Coronary artery (tissue), 2 donors: Measurements from ENCODE around the gene CD8B.

Experiments
- DNase-seq: peaks from one replicate; pipeline ENCODE4 v3.0.0-alpha.2; 2017; ENCODE audit warnings: low spot score
- H3K27ac ChIP-seq, 2 donors: fragments of 200-600 bp; sonication (generic); one replicate each; pipeline ENCODE4 v1.5.1; 2016 to 2019
- H3K4me3 ChIP-seq: fragments of 200-600 bp; sonication (generic); 2 replicates; pipeline ENCODE4 v1.5.1; 2016; ENCODE audit warnings: mild to moderate bottlenecking, moderate library complexity
- TF ChIP-seq, protein P1 (sequence below): fragments of 200-600 bp; sonication (generic); IDR thresholded peaks from one replicate; pipeline ENCODE4 v1.5.1; 2019; ENCODE audit warnings: antibody characterized with exemption

The CD8B gene

DNA sequence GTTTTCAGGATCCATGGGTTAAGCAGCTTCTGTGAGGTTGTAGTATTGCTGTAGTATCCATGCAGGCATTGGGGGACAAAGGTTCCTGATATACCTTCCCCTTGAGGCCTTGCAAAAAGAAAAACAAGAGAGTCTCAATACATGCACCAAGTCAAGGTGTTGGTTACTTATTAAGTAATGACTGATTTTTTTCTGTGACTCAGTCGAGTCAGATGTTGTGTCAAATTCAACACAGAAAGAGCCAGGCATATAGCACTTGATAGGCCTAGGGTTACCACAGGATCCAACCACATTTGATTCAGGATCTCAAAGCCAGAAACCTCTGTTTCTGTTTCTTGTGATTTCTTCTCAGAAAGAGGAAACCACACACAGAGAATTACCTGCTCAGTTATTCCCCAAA is 46.1 kb downstream of the CD8B start:
- Histone ChIP-seq H3K4me3 (no peak overlapping the region), H3K27ac (no peak overlapping the region)
- DNase-seq = no peak
- TF ChIP-seq, protein P1, sequence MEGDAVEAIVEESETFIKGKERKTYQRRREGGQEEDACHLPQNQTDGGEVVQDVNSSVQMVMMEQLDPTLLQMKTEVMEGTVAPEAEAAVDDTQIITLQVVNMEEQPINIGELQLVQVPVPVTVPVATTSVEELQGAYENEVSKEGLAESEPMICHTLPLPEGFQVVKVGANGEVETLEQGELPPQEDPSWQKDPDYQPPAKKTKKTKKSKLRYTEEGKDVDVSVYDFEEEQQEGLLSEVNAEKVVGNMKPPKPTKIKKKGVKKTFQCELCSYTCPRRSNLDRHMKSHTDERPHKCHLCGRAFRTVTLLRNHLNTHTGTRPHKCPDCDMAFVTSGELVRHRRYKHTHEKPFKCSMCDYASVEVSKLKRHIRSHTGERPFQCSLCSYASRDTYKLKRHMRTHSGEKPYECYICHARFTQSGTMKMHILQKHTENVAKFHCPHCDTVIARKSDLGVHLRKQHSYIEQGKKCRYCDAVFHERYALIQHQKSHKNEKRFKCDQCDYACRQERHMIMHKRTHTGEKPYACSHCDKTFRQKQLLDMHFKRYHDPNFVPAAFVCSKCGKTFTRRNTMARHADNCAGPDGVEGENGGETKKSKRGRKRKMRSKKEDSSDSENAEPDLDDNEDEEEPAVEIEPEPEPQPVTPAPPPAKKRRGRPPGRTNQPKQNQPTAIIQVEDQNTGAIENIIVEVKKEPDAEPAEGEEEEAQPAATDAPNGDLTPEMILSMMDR = no peak

DNA sequence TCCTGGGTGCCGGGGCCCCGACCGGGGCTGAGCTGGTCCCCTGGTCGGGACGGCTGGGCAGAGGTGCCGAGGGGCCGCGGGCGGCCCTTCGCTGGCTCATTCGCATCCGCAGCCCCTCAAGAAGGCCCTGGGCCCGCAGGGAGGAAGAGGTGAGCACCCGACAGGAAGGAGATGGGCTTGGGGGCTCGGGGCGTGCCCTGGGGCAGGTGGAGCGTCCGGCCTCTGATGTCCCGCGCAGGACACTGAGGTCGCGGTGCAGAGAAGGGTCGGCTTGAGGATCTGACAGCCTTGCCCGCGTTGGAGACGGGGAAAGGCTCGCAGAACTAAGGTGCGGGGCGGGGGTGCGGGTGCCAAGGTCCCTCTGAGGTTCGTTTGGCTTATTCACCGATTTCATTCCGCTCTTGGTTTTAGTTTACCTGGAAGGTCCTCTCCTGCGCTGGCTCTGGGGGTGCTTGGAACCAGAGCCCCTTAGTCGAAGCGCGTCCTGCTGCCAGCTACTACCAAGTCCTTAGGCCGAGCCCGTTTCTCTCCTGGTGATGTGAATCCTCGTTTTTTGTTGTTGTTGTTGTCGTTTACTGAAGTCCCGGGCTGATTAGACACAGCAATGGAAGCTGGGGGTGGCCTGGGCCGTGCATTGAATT is 52.1 kb downstream of the CD8B start:
- no peak overlapping the region for H3K27ac ChIP-seq
- no peak for DNase-seq

DNA sequence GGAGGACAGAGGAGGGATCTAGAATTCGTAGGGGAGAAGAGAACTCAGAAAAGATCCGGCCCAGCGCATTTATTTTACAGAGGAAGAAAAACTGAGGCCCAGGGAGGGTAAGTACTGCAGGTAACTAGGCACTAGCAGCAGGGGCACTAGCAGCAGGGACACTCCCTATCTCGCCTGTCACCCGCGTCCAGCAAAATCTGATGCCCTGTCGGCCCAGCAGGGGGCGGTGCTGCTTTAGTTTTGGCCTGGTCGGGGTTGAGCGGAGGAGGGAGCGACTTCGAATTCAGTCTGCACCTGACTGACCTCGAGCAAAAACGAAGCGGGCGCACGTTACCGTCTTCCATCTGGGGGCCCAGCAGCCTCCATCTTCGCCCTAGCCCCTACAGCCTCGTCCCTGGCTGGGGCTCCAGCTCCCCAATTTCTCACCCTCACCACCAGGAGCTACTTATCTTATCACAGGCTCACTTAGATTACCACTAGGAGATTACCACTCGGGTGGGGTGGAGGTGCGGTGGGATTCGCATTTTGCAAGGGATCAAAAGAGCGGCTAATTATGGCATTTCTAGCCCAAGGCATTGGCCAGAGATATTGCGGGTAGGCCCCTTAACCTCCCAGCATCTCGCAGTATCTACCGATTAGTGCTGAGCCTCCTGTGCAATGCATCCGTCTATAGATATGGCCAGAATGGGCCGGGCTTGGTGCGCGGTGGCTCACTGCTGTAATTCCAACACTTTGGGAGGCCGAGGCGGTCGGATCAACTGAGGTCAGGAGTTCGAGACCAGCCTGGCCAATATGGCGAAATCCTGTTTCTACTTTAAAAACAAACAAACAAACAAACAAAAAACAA is 53.1 kb downstream of the CD8B start:
- peak; percentile 90 for DNase-seq
- no peak overlapping the region for H3K27ac ChIP-seq
- TF ChIP-seq, protein P1 = peak; percentile 88
- H3K4me3 ChIP-seq = peak overlapping the region; percentile 64

More for the DNA sequence above, 52.1 kb downstream of the CD8B start:
- no peak overlapping the region for H3K4me3 ChIP-seq
- TF ChIP-seq, protein P1 = no peak

DNA sequence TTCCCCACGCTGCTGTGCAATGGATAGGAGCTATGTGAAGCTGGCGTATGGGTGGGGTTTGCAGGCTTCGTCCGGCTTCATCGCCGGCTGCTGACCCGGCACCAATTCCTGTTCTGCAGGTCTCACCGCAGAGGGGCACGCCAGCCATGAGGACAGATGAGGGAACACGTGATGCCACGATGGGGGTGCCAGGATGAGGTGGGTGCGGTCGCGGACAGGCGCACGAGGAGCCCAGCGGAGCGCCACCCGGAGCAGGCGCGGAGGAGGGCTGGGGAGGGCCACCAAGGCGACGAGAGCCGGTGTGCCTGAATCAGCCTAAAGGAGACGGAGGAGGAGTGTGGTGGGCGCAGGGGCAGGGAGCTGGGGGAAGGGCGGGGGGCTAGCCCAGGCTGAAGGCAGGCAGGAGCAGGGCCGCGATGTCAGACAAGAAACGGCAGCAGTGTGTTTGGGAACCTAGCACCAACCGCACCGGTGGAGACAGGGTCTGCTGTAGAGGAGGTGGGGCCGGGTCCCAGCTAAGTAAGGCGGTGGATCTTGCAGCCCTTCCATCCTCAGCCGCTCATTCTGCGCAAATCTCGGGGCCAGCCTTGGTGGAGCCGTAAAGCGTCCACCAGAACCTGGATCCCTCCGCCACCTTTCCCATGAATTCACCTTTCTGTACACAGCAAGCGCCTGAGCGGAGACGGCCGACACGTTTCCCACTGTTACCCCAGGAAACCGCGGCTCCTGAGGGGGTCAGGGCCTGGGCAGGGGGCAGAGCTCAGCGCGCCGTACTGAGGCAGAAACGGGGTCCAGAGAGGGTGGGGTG is 54.0 kb downstream of the CD8B start:
- Histone ChIP-seq H3K4me3 (peak overlapping the region; percentile 64), H3K27ac (no peak overlapping the region)
- no peak for DNase-seq
- TF ChIP-seq, protein P1 = no peak

DNA sequence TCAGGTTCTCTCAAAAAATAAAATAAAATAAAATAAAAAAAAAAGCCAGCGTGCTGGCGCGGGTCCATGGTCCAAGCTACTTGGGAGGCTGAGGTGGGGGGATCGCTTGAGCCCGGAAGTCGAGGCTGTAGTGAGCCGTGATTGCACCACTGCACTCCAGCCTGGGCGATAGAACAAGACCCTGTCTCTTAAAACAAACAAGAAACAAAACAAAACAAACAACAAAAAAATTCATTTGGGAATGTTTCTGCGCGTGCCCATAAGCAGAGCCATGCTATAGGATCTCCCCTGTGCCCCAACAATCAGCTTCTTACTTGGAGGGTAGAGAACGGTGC is 54.6 kb downstream of the CD8B start:
- TF ChIP-seq, protein P1 = no peak
- Histone ChIP-seq H3K4me3 (peak overlapping the region; percentile 64), H3K27ac (no peak overlapping the region)
- DNase-seq = no peak

DNA sequence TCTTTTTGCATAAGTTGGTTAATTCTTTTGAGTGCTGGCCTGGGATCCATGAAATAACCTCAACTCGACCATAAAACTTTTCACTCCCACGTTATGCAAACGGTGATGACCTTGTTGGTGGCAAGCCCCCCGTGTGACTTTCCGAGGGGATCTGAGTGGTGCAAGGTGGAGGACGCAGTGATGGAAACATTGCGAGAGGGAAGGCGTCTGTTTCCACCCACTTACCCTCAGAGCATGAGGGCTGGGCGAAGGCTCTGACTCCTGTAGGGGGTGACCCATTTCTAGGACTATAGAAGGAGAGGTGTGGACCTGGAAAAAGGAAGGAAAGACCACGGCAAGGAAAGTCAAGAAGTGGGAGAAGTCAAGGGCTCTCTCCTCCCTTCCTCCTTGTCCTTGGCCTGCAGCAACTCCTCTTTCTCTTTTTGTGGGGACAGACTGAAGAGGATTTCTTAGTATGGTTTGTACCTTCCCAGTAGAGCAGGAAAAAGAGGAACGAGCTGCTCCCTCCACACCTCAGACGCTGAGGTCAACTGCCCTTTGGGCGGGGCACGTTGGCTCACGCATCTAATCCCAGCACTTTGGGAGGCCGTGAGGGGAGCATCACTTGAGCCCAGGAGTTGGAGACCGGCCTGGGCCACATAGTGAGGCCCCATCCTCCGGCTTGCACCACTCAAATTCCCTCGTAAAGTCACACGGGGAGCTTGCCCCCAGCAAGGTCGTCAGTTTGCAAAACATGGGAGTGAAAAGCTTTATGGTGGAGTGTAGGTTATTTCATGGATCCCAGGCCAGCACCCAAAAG is 55.4 kb downstream of the CD8B start:
- Histone ChIP-seq H3K4me3 (no peak overlapping the region), H3K27ac (no peak overlapping the region)
- TF ChIP-seq, protein P1 = no peak
- DNase-seq = no peak
